ENCODE measurements around the gene EVL. TPM values are rescaled to one million over a fixed set of nuclear protein-coding genes. Genes with fewer than 3 reads are reported as not detected.
A peak's percentile ranks its signal among the peaks of the same experiment; 100 is the strongest.
"Not testable (repeated sequence)": the region's sequence is repeated elsewhere in the genome, so short reads cannot be mapped to it uniquely, and the experiment has no call there.

EVL gene
- total RNA-seq, 1 donor from 2014 or later = 157 TPM

- TF ChIP-seq CTCF (IDR thresholded peaks at IDR 0.05) = no peak
- no peak overlapping the region for H3K27ac Mint-ChIP-seq (ENCODE audit: unreplicated experiment)
- peaks cover 1% of the 10 kb centered on the region for H3K4me1 Mint-ChIP-seq (ENCODE audit: unreplicated experiment)
- H3K9me3 Mint-ChIP-seq (ENCODE audit: unreplicated experiment) = peaks cover 5% of the 10 kb centered on the region
- DNase-seq (ENCODE audit: extremely low spot score, unreplicated experiment) = no peak
- H3K27me3 Mint-ChIP-seq (ENCODE audit: unreplicated experiment) = peaks cover 22% of the 10 kb centered on the region
- H3K36me3 Mint-ChIP-seq (ENCODE audit: unreplicated experiment) = peaks cover 3% of the 10 kb centered on the region
- no peak overlapping the region for H3K4me3 Mint-ChIP-seq (ENCODE audit: unreplicated experiment)
Measured at GRCh38 chr14:100156776-100157175, 91.6 kb downstream of the EVL start.

DNA sequence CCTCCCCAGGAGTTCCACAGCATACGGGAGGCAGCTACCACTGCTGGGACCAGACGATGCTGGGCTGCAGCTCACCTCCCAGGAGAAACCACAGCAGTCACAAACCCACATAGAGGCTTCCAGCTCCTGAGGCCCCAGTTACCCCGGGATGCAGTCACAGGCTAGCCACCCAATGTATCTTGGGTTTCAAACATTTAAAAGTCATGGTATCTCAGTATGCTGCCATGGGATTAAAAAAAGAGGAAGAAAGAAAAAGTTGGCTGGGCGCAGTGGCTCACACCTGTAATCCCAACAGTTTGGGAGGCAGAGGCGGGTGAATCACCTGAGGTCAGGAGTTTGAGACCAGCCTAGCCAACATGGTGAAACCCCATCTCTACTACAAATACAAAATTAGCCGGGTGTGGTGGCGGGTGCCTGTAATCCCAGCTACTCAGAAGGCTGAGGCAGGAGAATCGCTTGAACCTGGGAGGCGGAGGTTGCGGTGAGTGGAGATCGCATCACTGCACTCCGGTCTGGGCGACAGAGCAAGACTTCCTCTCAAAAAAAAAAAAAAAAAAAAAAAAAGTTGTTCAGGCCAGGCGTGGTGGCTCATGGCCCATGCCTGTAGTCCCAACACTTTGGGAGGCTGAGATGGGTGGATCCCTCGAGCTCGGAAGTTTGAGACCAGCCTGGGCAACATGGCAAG lies 92.5 kb downstream of the EVL start:
- H3K9me3 Mint-ChIP-seq (ENCODE audit: unreplicated experiment); DNase-seq (ENCODE audit: extremely low spot score, unreplicated experiment); H3K36me3 Mint-ChIP-seq (ENCODE audit: unreplicated experiment); H3K27ac Mint-ChIP-seq (ENCODE audit: unreplicated experiment); H3K4me3 Mint-ChIP-seq (ENCODE audit: unreplicated experiment); H3K4me1 Mint-ChIP-seq (ENCODE audit: unreplicated experiment): not testable (repeated sequence)
- H3K27me3 Mint-ChIP-seq (ENCODE audit: unreplicated experiment) = peaks cover 22% of the 10 kb centered on the region

GRCh38 chr14:100158566-100159093 lies 93.4 kb downstream of the EVL start:
- peaks cover 3% of the 10 kb centered on the region for H3K36me3 Mint-ChIP-seq (ENCODE audit: unreplicated experiment)
- peaks cover 5% of the 10 kb centered on the region for H3K9me3 Mint-ChIP-seq (ENCODE audit: unreplicated experiment)
- TF ChIP-seq CTCF (IDR thresholded peaks at IDR 0.05) = no peak
- peak overlapping the region; percentile 29 for H3K4me3 Mint-ChIP-seq (ENCODE audit: unreplicated experiment)
- peaks cover 22% of the 10 kb centered on the region for H3K27me3 Mint-ChIP-seq (ENCODE audit: unreplicated experiment)
- no peak overlapping the region for H3K27ac Mint-ChIP-seq (ENCODE audit: unreplicated experiment)
- peaks cover 1% of the 10 kb centered on the region for H3K4me1 Mint-ChIP-seq (ENCODE audit: unreplicated experiment)
- no peak for DNase-seq (ENCODE audit: extremely low spot score, unreplicated experiment)

DNA sequence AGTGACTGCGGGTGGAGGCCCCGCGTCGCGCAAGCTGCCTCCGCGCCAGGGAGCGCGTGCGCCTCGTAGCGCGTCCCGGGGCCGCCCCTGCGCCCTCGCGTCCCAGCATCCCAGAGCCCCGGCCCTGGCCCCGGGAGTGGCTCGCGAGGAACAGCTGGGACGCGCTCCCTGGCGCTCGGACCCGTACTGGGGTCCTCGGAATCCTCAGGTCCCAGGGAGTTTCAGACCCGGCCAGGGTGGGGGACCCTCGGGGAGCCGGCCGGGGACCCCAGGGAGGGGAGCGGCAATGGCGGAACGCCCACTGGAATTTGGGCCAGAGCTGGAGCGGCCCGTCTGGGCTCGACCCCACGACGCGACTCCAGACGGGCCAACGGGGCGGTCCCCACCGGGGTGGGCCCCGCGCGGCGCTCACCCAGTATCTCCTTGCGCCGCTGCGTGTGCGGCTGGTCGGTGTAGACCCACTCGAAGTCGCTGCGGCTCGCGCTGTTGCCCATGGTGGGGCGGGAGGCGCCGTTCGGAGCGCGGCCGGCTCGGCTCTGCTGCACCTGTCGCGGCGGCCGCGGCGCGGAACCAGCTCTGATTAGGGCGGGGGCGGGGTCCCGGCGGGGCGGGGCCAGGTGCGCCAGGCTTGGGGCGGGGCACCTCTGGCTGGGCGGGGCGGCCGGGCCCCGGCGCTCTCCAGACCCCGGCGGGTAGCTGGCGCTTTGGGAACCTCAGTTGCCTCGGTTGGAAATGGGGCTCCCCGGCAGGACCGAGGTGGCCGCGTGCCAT lies 94.1 kb downstream of the EVL start, which contains the start of gene DEGS2:
Gene DEGS2 (minus strand): TSS at position 552 of the 771 bp plus-strand sequence. CDS start 58 bp downstream, at position 494.
- H3K4me3 Mint-ChIP-seq (ENCODE audit: unreplicated experiment) = peak within 1 kb of the TSS; percentile 29
- H3K27ac Mint-ChIP-seq (ENCODE audit: unreplicated experiment) = no peak within 1 kb of the TSS
- H3K4me1 Mint-ChIP-seq (ENCODE audit: unreplicated experiment) = peaks cover 1% of the 10 kb centered on the region
- TF ChIP-seq CTCF (IDR thresholded peaks at IDR 0.05) = no peak
- H3K36me3 Mint-ChIP-seq (ENCODE audit: unreplicated experiment) = peaks cover 3% of the 10 kb centered on the region
- no peak for DNase-seq (ENCODE audit: extremely low spot score, unreplicated experiment)
- peaks cover 5% of the 10 kb centered on the region for H3K9me3 Mint-ChIP-seq (ENCODE audit: unreplicated experiment)
- H3K27me3 Mint-ChIP-seq (ENCODE audit: unreplicated experiment) = peaks cover 22% of the 10 kb centered on the region

DNA sequence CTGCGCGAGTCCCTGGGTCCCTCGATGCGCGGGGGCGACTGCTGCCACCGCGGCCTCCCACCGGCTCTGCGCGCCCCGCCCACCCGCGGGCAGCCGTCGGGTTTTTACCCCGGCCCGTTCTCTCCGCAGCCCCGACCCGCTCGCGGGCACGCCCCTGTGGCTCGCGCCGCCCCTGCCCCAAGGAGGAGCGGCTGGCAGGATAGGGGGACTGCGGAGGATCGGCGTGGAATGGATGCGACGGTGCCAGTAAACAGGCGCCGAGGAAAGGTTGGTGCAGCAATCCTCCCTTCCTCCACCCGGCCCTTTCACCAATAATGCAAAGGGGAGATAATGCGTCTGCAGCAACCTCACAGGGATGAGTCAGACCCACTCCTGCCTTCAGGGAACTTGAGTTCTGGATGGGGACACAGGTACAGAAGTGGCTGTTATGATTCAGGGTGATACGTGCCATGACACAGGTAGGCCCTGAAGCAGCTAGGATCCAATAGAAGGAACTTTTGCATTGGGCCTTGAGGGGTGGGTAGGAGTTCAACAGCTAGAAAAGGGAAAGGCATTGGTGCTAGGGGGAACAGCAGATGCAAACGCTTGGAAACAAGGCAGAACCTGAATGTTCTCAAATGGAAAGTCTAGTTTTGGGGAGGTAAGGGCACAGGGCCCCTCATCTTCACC lies 94.8 kb downstream of the EVL start:
- H3K36me3 Mint-ChIP-seq (ENCODE audit: unreplicated experiment) = peaks cover 2% of the 10 kb centered on the region
- H3K27ac Mint-ChIP-seq (ENCODE audit: unreplicated experiment) = no peak overlapping the region
- DNase-seq (ENCODE audit: extremely low spot score, unreplicated experiment) = no peak
- H3K27me3 Mint-ChIP-seq (ENCODE audit: unreplicated experiment) = peaks cover 24% of the 10 kb centered on the region
- H3K4me1 Mint-ChIP-seq (ENCODE audit: unreplicated experiment) = peaks cover 1% of the 10 kb centered on the region
- peak overlapping the region; percentile 18 for H3K4me3 Mint-ChIP-seq (ENCODE audit: unreplicated experiment)
- TF ChIP-seq CTCF (IDR thresholded peaks at IDR 0.05) = no peak
- H3K9me3 Mint-ChIP-seq (ENCODE audit: unreplicated experiment) = peaks cover 3% of the 10 kb centered on the region

All from osteocyte (in vitro differentiated cells).